HCT116 (cell line): ENCODE measurements around the gene CHD8. TPM values are rescaled to one million over a fixed set of nuclear protein-coding genes. Genes with fewer than 3 reads are reported as not detected.

Experiments
- ATAC-seq: fragments of 200-7000 bp; cut with Tn5 transposase; 2 replicates; pipeline ENCODE4 v1.9.1; 2020; ENCODE audit warnings: mild to moderate bottlenecking, moderate library complexity
- Bru-seq: library from RNA; stranded (reverse); fragments of 400-500 nt; gene quantifications from one replicate; lab custom pipeline; 2021; lab: Mats Ljungman, UMichigan
- BruChase-seq, 2 experiments: library from RNA; stranded (reverse); fragments of 400-500 nt; gene quantifications; one replicate each; lab custom pipeline; 2021; lab: Mats Ljungman, UMichigan
- BruUV-seq: library from RNA; stranded (reverse); fragments of 400-500 nt; replicated peaks from 2 replicates; lab custom pipeline; 2021; lab: Mats Ljungman, UMichigan
- CTCF ChIA-PET: fragments of 300-600 bp; sonication (Branson Sonifier 250); formaldehyde crosslinking; loops from one replicate; lab custom pipeline; 2021; ENCODE audit warnings: antibody characterized with exemption; lab: Charles Lee
- POLR2A ChIA-PET: fragments of 300-600, 350-600 bp; sonication (Branson Sonifier 250); formaldehyde crosslinking; loops from one replicate; lab custom pipeline; 2021; ENCODE audit warnings: antibody characterized with exemption; lab: Charles Lee
- RAD21 ChIA-PET, 2 experiments: fragments of 300-600 bp; sonication (Branson Sonifier 250); formaldehyde crosslinking; loops; one replicate each; lab custom pipeline; 2023; ENCODE audit warnings: low total read pairs in 2 of 2; ENCODE audit not compliant: uncharacterized antibody in 2 of 2, unreplicated experiment in 2 of 2, low non-redundant PET in 1 of 2; lab: Charles Lee
- DNase-seq: peaks from one replicate; pipeline ENCODE4 v3.0.0-alpha.2; 2010; ENCODE audit warnings: low read depth, low spot score
- H2AFZ ChIP-seq: fragments of 200-600 bp; shearing (Covaris generic), sonication (generic); 2 replicates; pipeline ENCODE4 v1.6.1; 2017; ENCODE audit warnings: low read depth, mixed run types, mixed read lengths, antibody characterized with exemption, low read length; ENCODE audit not compliant: poor library complexity, severe bottlenecking
- H3K27ac ChIP-seq: 2 replicates; pipeline ENCODE4 v1.5.1; 2012; ENCODE audit warnings: low read depth, low read length
- H3K27me3 ChIP-seq: fragments of 200-600 bp; sonication (generic); 2 replicates; pipeline ENCODE4 v1.6.1; 2016; ENCODE audit warnings: mixed run types, low read length, mixed read lengths; ENCODE audit not compliant: insufficient read depth
- H3K36me3 ChIP-seq, 2 experiments: fragments of 200-500 bp in 1 of 2; fragments of 200-600 bp in 1 of 2; sonication (Bioruptor generic) in 1 of 2; sonication (generic) in 1 of 2; 2 replicates each; pipeline versions ENCODE4 v1.5.1 to v1.6.1; 2014 to 2016; ENCODE audit warnings: low read length in 2 of 2, inconsistent platforms in 1 of 2, mixed read lengths in 1 of 2, mixed run types in 1 of 2; ENCODE audit not compliant: insufficient read depth in 2 of 2, control insufficient read depth in 1 of 2
- H3K4me1 ChIP-seq, 2 experiments: fragments of 200-600 bp in 1 of 2; sonication (generic) in 1 of 2; 2 replicates each; pipeline versions ENCODE4 v1.5.1 to v1.6.1; 2012 to 2017; ENCODE audit warnings: low read length in 2 of 2, inconsistent platforms in 1 of 2, mild to moderate bottlenecking in 1 of 2, mixed read lengths in 1 of 2, mixed run types in 1 of 2, moderate library complexity in 1 of 2; ENCODE audit not compliant: insufficient read depth in 2 of 2, control insufficient read depth in 1 of 2
- H3K4me2 ChIP-seq: fragments of 200-600 bp; sonication (generic); 2 replicates; pipeline ENCODE4 v1.6.1; 2017; ENCODE audit warnings: mixed run types, low read length, mixed read lengths
- H3K4me3 ChIP-seq, 2 experiments: fragments of 200-600 bp in 1 of 2; sonication (generic) in 1 of 2; replicated peaks in 1 of 2; 2 replicates each; pipeline ENCODE4 v1.5.1; 2011 to 2016; ENCODE audit warnings: low read length in 2 of 2, control low read depth in 1 of 2, low read depth in 1 of 2, mild to moderate bottlenecking in 1 of 2, mixed read lengths in 1 of 2, mixed run types in 1 of 2
- H3K79me2 ChIP-seq: fragments of 200-600 bp; sonication (generic); 2 replicates; pipeline ENCODE4 v1.6.1; 2017; ENCODE audit warnings: mild to moderate bottlenecking, mixed run types, low read length, moderate library complexity, mixed read lengths; ENCODE audit not compliant: insufficient read depth
- H3K9ac ChIP-seq: fragments of 200-600 bp; sonication (generic); 2 replicates; pipeline ENCODE4 v1.6.1; 2016; ENCODE audit warnings: low read length, mixed read lengths
- H3K9me2 ChIP-seq: fragments of 200-600 bp; sonication (generic), shearing (Covaris generic); 2 replicates; pipeline ENCODE4 v1.6.1; 2017; ENCODE audit warnings: mixed run types, mild to moderate bottlenecking, moderate library complexity; ENCODE audit not compliant: insufficient read depth
- H3K9me3 ChIP-seq, 2 experiments: fragments of 200-500 bp in 1 of 2; fragments of 200-600 bp in 1 of 2; sonication (Bioruptor generic) in 1 of 2; sonication (generic) in 1 of 2; 2 replicates each; pipeline ENCODE4 v1.6.1; 2014 to 2017; ENCODE audit warnings: low read length in 2 of 2, mixed read lengths in 2 of 2, inconsistent platforms in 1 of 2, low read depth in 1 of 2, mild to moderate bottlenecking in 1 of 2, mixed run types in 1 of 2, moderate library complexity in 1 of 2; ENCODE audit not compliant: control insufficient read depth in 1 of 2, insufficient read depth in 1 of 2
- H4K20me1 ChIP-seq: fragments of 200-600 bp; sonication (generic), shearing (Covaris generic); 2 replicates; pipeline ENCODE4 v1.6.1; 2017; ENCODE audit warnings: mixed run types, mild to moderate bottlenecking, moderate library complexity; ENCODE audit not compliant: insufficient read depth
- CEBPB ChIP-seq: IDR thresholded peaks from 2 replicates; pipeline ENCODE4 v1.6.1; 2012; ENCODE audit warnings: low read depth
- EGR1 ChIP-seq: IDR thresholded peaks from 2 replicates; pipeline ENCODE4 v1.6.1; 2012; ENCODE audit warnings: low read depth
- EZH2 ChIP-seq: fragments of 200-600 bp; sonication (generic); IDR thresholded peaks from 2 replicates; pipeline ENCODE4 v1.6.1; 2017; ENCODE audit warnings: antibody characterized with exemption, mixed run types
- EZH2phosphoT487 ChIP-seq: fragments of 200-600 bp; IDR thresholded peaks from 2 replicates; pipeline ENCODE4 v1.6.1; 2018; ENCODE audit warnings: antibody characterized with exemption, borderline replicate concordance
- FOSL1 ChIP-seq: IDR thresholded peaks from 2 replicates; pipeline ENCODE4 v1.6.1; 2012; ENCODE audit warnings: low read depth
- JUND ChIP-seq: IDR thresholded peaks from 2 replicates; pipeline ENCODE4 v1.6.1; 2012
- POLR2A ChIP-seq: IDR thresholded peaks from 2 replicates; pipeline ENCODE4 v1.7.0; 2011; ENCODE audit warnings: borderline replicate concordance; ENCODE audit not compliant: insufficient read depth, insufficient read length; ENCODE audit errors: extremely low read depth
- POLR2AphosphoS5 ChIP-seq: IDR thresholded peaks from 2 replicates; pipeline ENCODE4 v1.6.1; 2011; ENCODE audit warnings: mild to moderate bottlenecking, low read depth, low read length, moderate library complexity
- RAD21 ChIP-seq: IDR thresholded peaks from 2 replicates; pipeline ENCODE4 v1.6.1; 2012; ENCODE audit warnings: low read depth, mild to moderate bottlenecking
- SP1 ChIP-seq: IDR thresholded peaks from 2 replicates; pipeline ENCODE4 v1.6.1; 2012; ENCODE audit warnings: low read depth
- SRF ChIP-seq: IDR thresholded peaks from 2 replicates; pipeline ENCODE4 v1.6.1; 2012; ENCODE audit warnings: low read depth
- TCF7L2 ChIP-seq: IDR thresholded peaks from 2 replicates; pipeline ENCODE4 v1.7.0; 2011; ENCODE audit warnings: borderline replicate concordance, inconsistent platforms; ENCODE audit not compliant: insufficient read depth, insufficient read length; ENCODE audit errors: extremely low read depth
- ZNF274 ChIP-seq: fragments of 200-500 bp; sonication (Bioruptor generic); IDR thresholded peaks from 2 replicates; pipeline ENCODE4 v1.6.1; 2014; ENCODE audit warnings: mild to moderate bottlenecking, low read depth, low read length, inconsistent platforms
- intact Hi-C: fragments of 100-400 bp; cut with micrococcal nuclease; formaldehyde crosslinking; loops from 2 replicates; pipeline ENCODE4 v1.10.0; 2022
- long read RNA-seq: library from polyadenylated mRNA; unstranded; transcript quantifications from one replicate; pipeline ENCODE4 v2.0.0, GENCODE V29; 2021; ENCODE audit not compliant: unreplicated experiment
- polyA plus RNA-seq: library from polyadenylated mRNA; unstranded; fragments of >200 nt; gene quantifications from 2 replicates; pipeline ENCODE4 v1.2.1, GENCODE V29; 2012; ENCODE audit warnings: missing spikeins
- total RNA-seq: library from RNA; stranded (reverse); gene quantifications from one replicate; pipeline ENCODE4 v1.2.1, GENCODE V29; 2021; ENCODE audit not compliant: unreplicated experiment
- TF ChIP-seq, protein P1 (sequence below): IDR thresholded peaks from 2 replicates; pipeline ENCODE4 v1.6.1; 2012
- TF ChIP-seq, protein P2 (sequence below): IDR thresholded peaks from 2 replicates; pipeline ENCODE4 v1.6.1; 2012; ENCODE audit warnings: low read depth

The CHD8 gene, protein sequence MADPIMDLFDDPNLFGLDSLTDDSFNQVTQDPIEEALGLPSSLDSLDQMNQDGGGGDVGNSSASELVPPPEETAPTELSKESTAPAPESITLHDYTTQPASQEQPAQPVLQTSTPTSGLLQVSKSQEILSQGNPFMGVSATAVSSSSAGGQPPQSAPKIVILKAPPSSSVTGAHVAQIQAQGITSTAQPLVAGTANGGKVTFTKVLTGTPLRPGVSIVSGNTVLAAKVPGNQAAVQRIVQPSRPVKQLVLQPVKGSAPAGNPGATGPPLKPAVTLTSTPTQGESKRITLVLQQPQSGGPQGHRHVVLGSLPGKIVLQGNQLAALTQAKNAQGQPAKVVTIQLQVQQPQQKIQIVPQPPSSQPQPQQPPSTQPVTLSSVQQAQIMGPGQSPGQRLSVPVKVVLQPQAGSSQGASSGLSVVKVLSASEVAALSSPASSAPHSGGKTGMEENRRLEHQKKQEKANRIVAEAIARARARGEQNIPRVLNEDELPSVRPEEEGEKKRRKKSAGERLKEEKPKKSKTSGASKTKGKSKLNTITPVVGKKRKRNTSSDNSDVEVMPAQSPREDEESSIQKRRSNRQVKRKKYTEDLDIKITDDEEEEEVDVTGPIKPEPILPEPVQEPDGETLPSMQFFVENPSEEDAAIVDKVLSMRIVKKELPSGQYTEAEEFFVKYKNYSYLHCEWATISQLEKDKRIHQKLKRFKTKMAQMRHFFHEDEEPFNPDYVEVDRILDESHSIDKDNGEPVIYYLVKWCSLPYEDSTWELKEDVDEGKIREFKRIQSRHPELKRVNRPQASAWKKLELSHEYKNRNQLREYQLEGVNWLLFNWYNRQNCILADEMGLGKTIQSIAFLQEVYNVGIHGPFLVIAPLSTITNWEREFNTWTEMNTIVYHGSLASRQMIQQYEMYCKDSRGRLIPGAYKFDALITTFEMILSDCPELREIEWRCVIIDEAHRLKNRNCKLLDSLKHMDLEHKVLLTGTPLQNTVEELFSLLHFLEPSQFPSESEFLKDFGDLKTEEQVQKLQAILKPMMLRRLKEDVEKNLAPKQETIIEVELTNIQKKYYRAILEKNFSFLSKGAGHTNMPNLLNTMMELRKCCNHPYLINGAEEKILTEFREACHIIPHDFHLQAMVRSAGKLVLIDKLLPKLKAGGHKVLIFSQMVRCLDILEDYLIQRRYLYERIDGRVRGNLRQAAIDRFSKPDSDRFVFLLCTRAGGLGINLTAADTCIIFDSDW (N-terminal part only)
- total RNA-seq = 46.8 TPM
- polyA plus RNA-seq = 35.5 and 36.0 TPM in 2 replicates
- percentile 81 among the genes with signal in this experiment for Bru-seq, nascent RNA
- percentile 84 among the genes with signal in this experiment for BruChase-seq, experiment 1, labeled RNA remaining after a 6-hour chase
- percentile 86 among the genes with signal in this experiment for BruChase-seq, experiment 2, labeled RNA remaining after a 2-hour chase
- long read RNA-seq, partial matches to known transcripts = 25 of 32 reads
- long read RNA-seq, other reads (novel, unspliced or antisense) = 4 of 32 reads

DNA sequence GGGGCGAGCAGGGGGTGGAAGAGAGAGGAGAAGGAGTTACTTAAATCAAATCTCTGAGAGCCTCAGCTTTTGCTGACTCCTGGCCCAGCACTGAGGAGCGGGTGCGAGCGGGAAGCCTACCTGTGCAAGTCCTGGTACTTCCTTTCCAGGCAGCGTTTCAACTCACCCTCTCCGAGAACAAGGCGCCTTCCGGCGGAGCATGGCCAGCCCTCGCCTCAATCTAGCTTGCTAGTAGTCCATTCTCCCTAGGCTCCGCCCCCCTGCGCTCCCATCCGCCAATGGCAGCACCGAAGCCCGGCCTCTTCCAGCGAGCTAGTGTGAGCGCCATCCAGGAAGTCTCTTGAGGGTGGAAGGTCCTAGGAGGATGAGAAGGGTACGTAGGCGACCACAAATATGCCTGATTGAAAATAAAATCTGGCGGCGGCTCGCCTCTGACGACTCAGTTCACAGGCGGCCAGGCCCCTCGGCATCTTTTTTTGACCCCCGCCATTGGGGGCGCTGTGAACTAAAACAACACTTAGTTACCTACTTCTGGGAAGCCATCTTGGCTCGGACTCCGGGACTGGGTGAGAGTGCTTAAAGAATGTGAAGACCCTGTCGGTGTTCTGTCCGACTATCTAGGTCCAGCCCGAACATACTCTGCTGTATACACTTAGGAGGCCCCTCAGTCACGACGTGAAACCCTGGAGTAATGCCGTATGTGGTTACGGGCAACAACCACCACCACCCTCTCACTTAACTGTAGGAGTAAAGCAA is at the start of gene CHD8:
Gene CHD8 (minus strand): TSS at position 212 of the 756 bp plus-strand sequence. CDS start 24,480 bp downstream, outside the sequence.
- H3K4me3 ChIP-seq = peak within 1 kb of the TSS; percentile 87 to 97
- ChIA-PET POLR2A (interaction anchor here (0.7 to 2.1 kb wide), 6 partner anchors 12 to 399 kb away, joined by 3 to 34 read pairs (median 7); partner anchors contain the start of genes METTL3, RAB2B, SUPT16H and TOX4), RAD21 (interaction anchor here (0.9 to 1.6 kb wide), 2 partner anchors 19 to 55 kb away, joined by 4 to 5 read pairs; partner anchors contain the start of gene METTL3 (in 1 of the 2)), CTCF (interaction anchor here (0.6 to 2.6 kb wide), 13 partner anchors 9 to 441 kb away, joined by 3 to 23 read pairs (median 4); no protein-coding TSS in a partner anchor)
- H3K79me2 ChIP-seq = peaks cover 47% of the 10 kb centered on the region
- ATAC-seq (peak; percentile 98), DNase-seq (peak; percentile 99)
- H3K36me3 ChIP-seq = peaks cover 4 to 5% of the 10 kb centered on the region in 2 experiments; a peak in 2 of 4 replicates
- no peaks in the 10 kb centered on the region for H3K9me2 ChIP-seq
- peak within 1 kb of the TSS; percentile 93 for H3K27ac ChIP-seq
- peak within 1 kb of the TSS; percentile 84 for H3K4me2 ChIP-seq
- peak within 1 kb of the TSS; percentile 92 for H3K9ac ChIP-seq
- no peaks in the 10 kb centered on the region for H3K27me3 ChIP-seq
- peaks cover 10 to 16% of the 10 kb centered on the region in 2 experiments; a peak in 3 of 4 replicates for H3K4me1 ChIP-seq
- no peaks in the 10 kb centered on the region for H4K20me1 ChIP-seq
- H2AFZ ChIP-seq = peak within 1 kb of the TSS; percentile 93
- no peaks in the 10 kb centered on the region for H3K9me3 ChIP-seq
- no TSS peak for BruUV-seq
- intact Hi-C loops = loop anchor here (1.0 kb wide), 2 partner anchors 19 to 20 kb away; partner anchors contain the start of gene RAB2B
- TF ChIP-seq RAD21 (peak; percentile 41; the same call in 1 of the 2 replicates), SP1 (peak; percentile 96), FOSL1 (0 out of 2 replicates have a peak, but pooled peaks have one; percentile 10), EGR1 (no peak), SRF (no peak), POLR2AphosphoS5 (peak; percentile 57), POLR2A (peak; percentile 57), JUND (no peak), EZH2phosphoT487 (no peak), TCF7L2 (peak; percentile 78), CEBPB (no peak), ZNF274 (no peak), EZH2 (no peak)
- TF ChIP-seq, protein P1, sequence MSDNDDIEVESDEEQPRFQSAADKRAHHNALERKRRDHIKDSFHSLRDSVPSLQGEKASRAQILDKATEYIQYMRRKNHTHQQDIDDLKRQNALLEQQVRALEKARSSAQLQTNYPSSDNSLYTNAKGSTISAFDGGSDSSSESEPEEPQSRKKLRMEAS = peak; percentile 65
- TF ChIP-seq, protein P2, sequence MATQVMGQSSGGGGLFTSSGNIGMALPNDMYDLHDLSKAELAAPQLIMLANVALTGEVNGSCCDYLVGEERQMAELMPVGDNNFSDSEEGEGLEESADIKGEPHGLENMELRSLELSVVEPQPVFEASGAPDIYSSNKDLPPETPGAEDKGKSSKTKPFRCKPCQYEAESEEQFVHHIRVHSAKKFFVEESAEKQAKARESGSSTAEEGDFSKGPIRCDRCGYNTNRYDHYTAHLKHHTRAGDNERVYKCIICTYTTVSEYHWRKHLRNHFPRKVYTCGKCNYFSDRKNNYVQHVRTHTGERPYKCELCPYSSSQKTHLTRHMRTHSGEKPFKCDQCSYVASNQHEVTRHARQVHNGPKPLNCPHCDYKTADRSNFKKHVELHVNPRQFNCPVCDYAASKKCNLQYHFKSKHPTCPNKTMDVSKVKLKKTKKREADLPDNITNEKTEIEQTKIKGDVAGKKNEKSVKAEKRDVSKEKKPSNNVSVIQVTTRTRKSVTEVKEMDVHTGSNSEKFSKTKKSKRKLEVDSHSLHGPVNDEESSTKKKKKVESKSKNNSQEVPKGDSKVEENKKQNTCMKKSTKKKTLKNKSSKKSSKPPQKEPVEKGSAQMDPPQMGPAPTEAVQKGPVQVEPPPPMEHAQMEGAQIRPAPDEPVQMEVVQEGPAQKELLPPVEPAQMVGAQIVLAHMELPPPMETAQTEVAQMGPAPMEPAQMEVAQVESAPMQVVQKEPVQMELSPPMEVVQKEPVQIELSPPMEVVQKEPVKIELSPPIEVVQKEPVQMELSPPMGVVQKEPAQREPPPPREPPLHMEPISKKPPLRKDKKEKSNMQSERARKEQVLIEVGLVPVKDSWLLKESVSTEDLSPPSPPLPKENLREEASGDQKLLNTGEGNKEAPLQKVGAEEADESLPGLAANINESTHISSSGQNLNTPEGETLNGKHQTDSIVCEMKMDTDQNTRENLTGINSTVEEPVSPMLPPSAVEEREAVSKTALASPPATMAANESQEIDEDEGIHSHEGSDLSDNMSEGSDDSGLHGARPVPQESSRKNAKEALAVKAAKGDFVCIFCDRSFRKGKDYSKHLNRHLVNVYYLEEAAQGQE = no peak
